RWPE2 (cell line): Measurements from ENCODE around the gene CROCC.
"Not testable (repeated sequence)": the region's sequence is repeated elsewhere in the genome, so short reads cannot be mapped to it uniquely, and the experiment has no call there.

Source experiments
- ATAC-seq: fragments of 200-7000 bp; cut with Tn5 transposase; 3 replicates; pipeline ENCODE4 v1.9.1; 2021; ENCODE audit warnings: low read depth
- DNase-seq: peaks from one replicate; pipeline ENCODE4 v3.0.0-alpha.2; 2020; ENCODE audit warnings: low spot score
- H3K27ac ChIP-seq: fragments of 450-650 bp; 2 replicates; pipeline ENCODE4 v1.5.1; 2017; ENCODE audit warnings: mild to moderate bottlenecking; ENCODE audit not compliant: poor library complexity, severe bottlenecking
- H3K27me3 ChIP-seq: fragments of 250-450 bp; sonication (Bioruptor Pico); 2 replicates; pipeline ENCODE4 v1.5.1; 2021; ENCODE audit warnings: mild to moderate bottlenecking, moderate library complexity; ENCODE audit not compliant: insufficient read depth, poor library complexity, severe bottlenecking
- H3K36me3 ChIP-seq: fragments of 250-450 bp; sonication (Bioruptor Pico); 2 replicates; pipeline ENCODE4 v1.5.1; 2020; ENCODE audit warnings: low read depth, mild to moderate bottlenecking, moderate library complexity
- H3K4me1 ChIP-seq: fragments of 250-450 bp; sonication (Bioruptor Pico); 2 replicates; pipeline ENCODE4 v1.5.1; 2021; ENCODE audit warnings: mild to moderate bottlenecking, moderate library complexity; ENCODE audit not compliant: insufficient read depth, poor library complexity, severe bottlenecking
- H3K4me3 ChIP-seq: fragments of 250-450 bp; sonication (Bioruptor Pico); 2 replicates; pipeline ENCODE4 v1.5.1; 2021; ENCODE audit warnings: mild to moderate bottlenecking, moderate library complexity; ENCODE audit not compliant: severe bottlenecking
- H3K9me3 ChIP-seq: fragments of 250-450 bp; sonication (Bioruptor Pico); 2 replicates; pipeline ENCODE4 v1.5.1; 2021; ENCODE audit warnings: mild to moderate bottlenecking, moderate library complexity; ENCODE audit not compliant: severe bottlenecking
- TF ChIP-seq, protein P1 (sequence below): fragments of 450-650 bp; IDR thresholded peaks from one replicate; pipeline ENCODE4 v1.5.1; 2017; ENCODE audit warnings: mild to moderate bottlenecking, moderate library complexity; ENCODE audit not compliant: poor library complexity, severe bottlenecking

The CROCC gene, protein sequence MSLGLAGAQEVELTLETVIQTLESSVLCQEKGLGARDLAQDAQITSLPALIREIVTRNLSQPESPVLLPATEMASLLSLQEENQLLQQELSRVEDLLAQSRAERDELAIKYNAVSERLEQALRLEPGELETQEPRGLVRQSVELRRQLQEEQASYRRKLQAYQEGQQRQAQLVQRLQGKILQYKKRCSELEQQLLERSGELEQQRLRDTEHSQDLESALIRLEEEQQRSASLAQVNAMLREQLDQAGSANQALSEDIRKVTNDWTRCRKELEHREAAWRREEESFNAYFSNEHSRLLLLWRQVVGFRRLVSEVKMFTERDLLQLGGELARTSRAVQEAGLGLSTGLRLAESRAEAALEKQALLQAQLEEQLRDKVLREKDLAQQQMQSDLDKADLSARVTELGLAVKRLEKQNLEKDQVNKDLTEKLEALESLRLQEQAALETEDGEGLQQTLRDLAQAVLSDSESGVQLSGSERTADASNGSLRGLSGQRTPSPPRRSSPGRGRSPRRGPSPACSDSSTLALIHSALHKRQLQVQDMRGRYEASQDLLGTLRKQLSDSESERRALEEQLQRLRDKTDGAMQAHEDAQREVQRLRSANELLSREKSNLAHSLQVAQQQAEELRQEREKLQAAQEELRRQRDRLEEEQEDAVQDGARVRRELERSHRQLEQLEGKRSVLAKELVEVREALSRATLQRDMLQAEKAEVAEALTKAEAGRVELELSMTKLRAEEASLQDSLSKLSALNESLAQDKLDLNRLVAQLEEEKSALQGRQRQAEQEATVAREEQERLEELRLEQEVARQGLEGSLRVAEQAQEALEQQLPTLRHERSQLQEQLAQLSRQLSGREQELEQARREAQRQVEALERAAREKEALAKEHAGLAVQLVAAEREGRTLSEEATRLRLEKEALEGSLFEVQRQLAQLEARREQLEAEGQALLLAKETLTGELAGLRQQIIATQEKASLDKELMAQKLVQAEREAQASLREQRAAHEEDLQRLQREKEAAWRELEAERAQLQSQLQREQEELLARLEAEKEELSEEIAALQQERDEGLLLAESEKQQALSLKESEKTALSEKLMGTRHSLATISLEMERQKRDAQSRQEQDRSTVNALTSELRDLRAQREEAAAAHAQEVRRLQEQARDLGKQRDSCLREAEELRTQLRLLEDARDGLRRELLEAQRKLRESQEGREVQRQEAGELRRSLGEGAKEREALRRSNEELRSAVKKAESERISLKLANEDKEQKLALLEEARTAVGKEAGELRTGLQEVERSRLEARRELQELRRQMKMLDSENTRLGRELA (N-terminal part only)

DNA sequence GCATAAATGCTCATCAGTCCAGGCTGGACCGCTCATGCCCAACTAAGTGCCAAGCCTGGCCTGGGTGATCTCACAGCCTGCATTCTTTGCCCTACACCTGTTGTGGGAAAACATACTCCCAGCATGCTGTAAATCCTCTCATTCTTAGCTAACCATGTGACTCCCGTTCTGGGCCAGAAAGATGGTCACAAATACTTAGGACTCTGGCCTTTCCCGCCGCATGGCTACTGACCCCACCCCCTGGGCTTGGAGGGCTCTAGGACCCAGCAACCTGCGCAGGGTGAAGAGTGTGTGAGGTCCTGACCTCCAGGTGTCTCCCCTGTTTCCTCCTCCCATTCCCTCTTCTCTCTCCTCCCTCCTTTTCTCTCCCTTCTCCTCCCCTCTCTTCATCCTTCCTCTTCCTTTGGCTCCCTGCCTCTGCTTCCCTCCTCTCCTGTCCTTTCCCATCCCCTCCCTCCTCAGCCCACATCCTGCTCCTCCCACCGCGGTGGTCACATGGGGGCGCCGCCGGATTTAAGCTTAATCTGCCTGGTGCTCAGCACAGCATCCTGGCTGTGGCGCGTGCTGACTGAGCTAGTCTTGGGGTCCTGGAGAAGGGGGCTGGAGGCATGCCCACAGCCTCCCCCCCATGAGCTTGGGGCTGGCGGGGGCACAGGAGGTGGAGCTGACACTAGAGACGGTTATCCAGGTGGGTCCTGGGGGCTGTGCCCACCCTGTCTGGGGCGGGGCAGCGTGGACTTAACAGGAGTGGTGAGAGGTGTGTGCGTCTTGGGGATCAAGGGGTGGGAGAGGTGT lies at the start of gene CROCC:
CROCC (plus strand) TSS at position 541 of the 795 bp plus-strand sequence; CDS start at position 629, 88 bp downstream.
- Histone ChIP-seq H3K4me3 (no peak within 1 kb of the TSS), H3K27ac (no peak within 1 kb of the TSS), H3K27me3 (no peaks in the 10 kb centered on the region), H3K4me1 (peaks cover 19% of the 10 kb centered on the region), H3K9me3 (no peaks in the 10 kb centered on the region), H3K36me3 (no peaks in the 10 kb centered on the region)
- ATAC-seq (peak; percentile 24), DNase-seq (no peak)
- TF ChIP-seq, protein P1, sequence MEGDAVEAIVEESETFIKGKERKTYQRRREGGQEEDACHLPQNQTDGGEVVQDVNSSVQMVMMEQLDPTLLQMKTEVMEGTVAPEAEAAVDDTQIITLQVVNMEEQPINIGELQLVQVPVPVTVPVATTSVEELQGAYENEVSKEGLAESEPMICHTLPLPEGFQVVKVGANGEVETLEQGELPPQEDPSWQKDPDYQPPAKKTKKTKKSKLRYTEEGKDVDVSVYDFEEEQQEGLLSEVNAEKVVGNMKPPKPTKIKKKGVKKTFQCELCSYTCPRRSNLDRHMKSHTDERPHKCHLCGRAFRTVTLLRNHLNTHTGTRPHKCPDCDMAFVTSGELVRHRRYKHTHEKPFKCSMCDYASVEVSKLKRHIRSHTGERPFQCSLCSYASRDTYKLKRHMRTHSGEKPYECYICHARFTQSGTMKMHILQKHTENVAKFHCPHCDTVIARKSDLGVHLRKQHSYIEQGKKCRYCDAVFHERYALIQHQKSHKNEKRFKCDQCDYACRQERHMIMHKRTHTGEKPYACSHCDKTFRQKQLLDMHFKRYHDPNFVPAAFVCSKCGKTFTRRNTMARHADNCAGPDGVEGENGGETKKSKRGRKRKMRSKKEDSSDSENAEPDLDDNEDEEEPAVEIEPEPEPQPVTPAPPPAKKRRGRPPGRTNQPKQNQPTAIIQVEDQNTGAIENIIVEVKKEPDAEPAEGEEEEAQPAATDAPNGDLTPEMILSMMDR, result peak; percentile 18

DNA sequence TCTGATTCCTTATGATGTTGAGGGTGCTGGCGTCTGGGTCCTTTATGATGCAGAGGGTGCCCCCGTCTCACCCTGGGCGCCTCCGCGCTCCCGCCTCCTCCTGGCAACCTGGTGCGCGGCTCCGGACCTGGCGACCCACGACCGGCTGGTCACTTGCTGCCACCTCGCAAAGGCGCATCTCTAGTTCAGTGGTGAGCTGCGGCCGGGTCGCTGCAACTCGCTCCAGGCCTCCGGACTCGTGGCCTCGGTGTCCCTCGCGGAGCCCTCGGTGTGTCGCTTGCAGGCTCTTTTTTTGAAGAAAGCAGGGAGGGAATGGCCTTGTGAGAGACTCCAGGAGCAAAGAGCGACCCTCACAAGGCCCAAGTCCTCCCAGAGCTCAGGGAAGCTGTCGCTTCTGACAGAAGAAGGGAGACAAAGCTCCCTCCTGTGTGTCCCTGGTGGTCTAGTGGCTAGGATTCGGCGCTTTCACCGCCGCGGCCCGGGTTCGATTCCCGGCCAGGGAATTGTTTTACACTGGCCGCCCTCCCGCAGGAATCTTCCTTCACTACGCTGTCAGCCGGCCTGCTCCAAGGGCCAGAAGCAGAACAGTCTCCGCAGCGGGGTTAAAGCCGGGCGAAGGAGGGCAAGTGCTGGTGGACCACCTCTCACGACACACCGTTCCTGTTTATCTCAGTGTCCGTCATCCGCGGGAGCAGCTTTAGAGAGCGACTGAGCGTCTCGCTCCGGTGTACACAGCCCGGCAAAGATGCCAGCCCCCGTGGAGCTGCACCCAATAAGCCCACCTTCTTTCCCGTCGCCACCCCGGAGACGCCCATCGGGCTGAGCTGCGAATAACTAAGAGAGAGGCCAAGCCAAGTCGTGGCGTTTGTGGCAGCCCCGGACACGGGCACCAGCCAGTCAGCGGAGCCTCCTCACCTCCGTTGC lies 49.3 kb upstream of the CROCC start:
- H3K4me1 ChIP-seq, H3K27me3 ChIP-seq, H3K27ac ChIP-seq, H3K36me3 ChIP-seq, H3K9me3 ChIP-seq: not testable (repeated sequence)
- H3K4me3 ChIP-seq, result peak overlapping the region; percentile 38
- ATAC-seq (peak; percentile 98), DNase-seq (peak; percentile 90)

DNA sequence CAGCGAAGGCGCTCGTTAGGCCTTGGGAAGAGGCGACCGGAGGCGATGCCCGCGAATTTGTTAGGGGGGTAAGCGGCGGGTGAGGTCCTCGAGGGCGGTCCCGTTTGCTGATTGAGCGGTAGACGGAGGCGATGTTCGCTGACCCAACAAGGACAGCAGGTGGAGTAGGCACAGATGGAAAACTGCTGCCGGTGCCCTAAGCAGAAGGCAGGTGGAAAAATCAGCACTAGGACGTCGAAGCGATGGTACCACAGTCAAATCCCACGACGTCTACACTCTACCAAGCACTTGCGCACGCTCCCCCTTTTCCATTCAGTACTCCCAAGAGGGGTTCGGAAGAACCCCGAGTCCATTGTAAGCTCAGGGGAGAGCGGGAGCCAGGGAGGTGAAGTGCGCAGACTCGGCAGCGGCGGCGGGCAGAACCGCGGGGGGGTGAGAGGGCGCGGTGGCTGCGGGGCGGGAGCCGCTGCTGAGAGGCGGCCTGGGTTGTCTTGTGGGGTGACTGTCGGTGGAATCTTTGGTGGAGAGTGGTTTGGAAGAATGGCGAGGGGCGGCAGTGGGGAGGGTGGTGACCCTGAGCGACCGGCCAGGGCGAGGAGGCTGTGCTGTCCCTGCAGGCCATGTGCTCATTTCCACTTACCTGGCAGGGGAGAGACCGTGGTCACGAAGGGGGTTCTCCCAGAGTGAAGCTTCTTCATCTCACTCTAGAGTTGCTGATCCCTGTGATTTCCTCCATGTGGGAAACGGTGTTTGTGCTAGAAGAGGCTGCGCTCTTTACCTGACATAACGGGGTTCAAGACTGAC lies 48.5 kb upstream of the CROCC start:
- not testable (repeated sequence) for H3K36me3 ChIP-seq, DNase-seq, H3K27me3 ChIP-seq, H3K9me3 ChIP-seq, H3K27ac ChIP-seq, H3K4me1 ChIP-seq
- H3K4me3 ChIP-seq, result peak overlapping the region; percentile 38
- ATAC-seq, result peak; percentile 4; the same call in 1 of the 3 replicates

DNA sequence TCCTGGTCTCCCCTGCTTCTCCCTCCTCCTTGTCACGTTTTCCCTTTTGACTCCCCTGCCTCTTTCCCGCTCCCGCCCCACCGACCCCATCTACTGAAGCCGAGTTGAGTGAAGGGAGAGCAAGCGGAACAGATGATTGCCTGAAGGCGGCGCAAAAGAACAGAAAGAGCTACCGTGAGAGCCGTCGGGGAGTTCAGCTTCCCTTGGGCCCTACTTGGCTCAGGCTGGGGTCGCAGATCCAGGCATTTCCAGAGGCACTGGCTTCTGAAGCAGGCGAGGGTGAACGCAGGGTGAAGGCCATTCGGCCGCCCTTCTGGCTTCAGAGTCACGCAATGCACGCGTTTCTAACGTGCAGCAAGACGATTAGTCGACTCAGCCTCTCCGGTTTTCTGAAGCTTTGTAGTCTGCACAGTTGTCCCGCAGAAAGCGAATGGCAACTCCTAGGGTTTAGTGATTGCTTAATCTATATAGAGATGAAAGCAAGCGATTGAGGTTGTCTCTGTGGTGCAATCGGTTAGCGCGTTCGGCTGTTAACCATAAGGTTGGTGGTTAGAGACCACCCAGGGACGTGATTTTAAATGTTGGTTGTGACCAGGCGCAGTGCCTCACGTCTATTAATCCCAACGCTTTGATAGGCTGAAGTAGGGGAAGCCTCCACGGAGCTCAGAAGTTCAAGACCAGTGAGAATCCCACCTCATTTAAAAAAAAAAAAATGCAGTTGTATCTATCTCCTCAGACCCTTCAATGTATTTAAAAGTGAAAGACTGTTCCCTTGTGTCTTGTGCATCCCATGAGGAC lies 46.6 kb upstream of the CROCC start:
- ATAC-seq, H3K27me3 ChIP-seq, H3K36me3 ChIP-seq, DNase-seq, H3K4me3 ChIP-seq, H3K9me3 ChIP-seq, H3K4me1 ChIP-seq, H3K27ac ChIP-seq: not testable (repeated sequence)

DNA sequence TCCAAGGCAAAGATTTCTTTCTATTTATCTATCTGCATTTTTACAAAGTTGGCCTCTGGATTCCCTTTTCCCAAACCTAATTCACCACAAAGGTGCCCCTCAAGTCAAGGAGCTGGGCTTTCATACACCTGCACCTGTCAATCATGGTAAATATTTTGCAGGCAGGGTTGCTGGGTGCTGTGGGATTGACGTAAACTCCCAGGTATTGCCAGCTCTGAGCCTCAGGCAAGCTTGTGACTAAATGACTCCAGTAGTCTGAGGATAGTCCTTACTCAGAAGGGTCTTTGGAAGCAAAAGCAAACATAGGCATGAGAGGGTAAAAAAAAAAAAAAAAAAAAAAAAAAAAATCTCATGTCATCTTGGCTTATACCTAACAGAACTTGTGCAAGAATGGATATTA lies 40.0 kb upstream of the CROCC start:
- DNase-seq, result not testable (repeated sequence)

More for the DNA sequence above, 40.0 kb upstream of the CROCC start:
- not testable (repeated sequence) for H3K27ac ChIP-seq, H3K27me3 ChIP-seq, H3K4me1 ChIP-seq, H3K36me3 ChIP-seq, ATAC-seq, H3K9me3 ChIP-seq, H3K4me3 ChIP-seq
